Adrenal gland (tissue), 12 donors: Measurements from ENCODE around the gene TMEM134. TPM values are rescaled to one million over a fixed set of nuclear protein-coding genes. Genes with fewer than 3 reads are reported as not detected.
"Not testable (repeated sequence)": the region's sequence is repeated elsewhere in the genome, so short reads cannot be mapped to it uniquely, and the experiment has no call there.

Experiments
- DNase-seq, 7 donors: peaks; one replicate each; pipeline ENCODE4 v3.0.0-alpha.2; 2019 to 2020
- H3K27ac ChIP-seq, 5 donors: fragments of 200-600 bp; sonication (generic) in 4 of 5; 1 replicate in 3 of 5; 2 replicates in 2 of 5; pipeline versions ENCODE4 v1.5.1 to v1.8.0; 2016 to 2020; ENCODE audit warnings: mild to moderate bottlenecking in 1 of 5
- H3K27me3 ChIP-seq: fragments of 200-600 bp; 2 replicates; pipeline ENCODE4 v1.8.0; 2021
- H3K36me3 ChIP-seq, 2 donors: fragments of 200-600 bp; replicated peaks in 1 of 2; 1 replicate in 1 of 2; 2 replicates in 1 of 2; pipeline versions ENCODE4 v1.5.1 to v1.8.0; 2018 to 2022
- H3K4me1 ChIP-seq, 2 donors: fragments of 200-600 bp; replicated peaks in 1 of 2; 1 replicate in 1 of 2; 2 replicates in 1 of 2; pipeline versions ENCODE4 v1.5.1 to v1.8.0; 2018 to 2021
- H3K4me3 ChIP-seq, 4 donors: fragments of 200-600 bp; sonication (generic) in 3 of 4; one replicate each; pipeline ENCODE4 v1.5.1; 2016 to 2018
- H3K9me3 ChIP-seq, 3 donors: fragments of 200-600 bp; sonication (generic) in 1 of 3; replicated peaks in 1 of 3; 1 replicate in 2 of 3; 2 replicates in 1 of 3; pipeline versions ENCODE4 v1.5.1 to v1.8.0; 2016 to 2021
- CTCF ChIP-seq, 6 experiments: fragments of 450-650 bp in 4 of 6; fragments of 200-600 bp in 2 of 6; sonication (generic) in 1 of 6; IDR thresholded peaks; 1 replicate in 5 of 6; 2 replicates in 1 of 6; pipeline versions ENCODE4 v1.5.1 to v1.8.0; 2016 to 2021; ENCODE audit warnings: antibody characterized with exemption in 6 of 6, mild to moderate bottlenecking in 2 of 6, moderate library complexity in 1 of 6
- POLR2A ChIP-seq, 2 donors: fragments of 450-650 bp; IDR thresholded peaks; one replicate each; pipeline ENCODE4 v1.6.1; 2017; ENCODE audit warnings: antibody characterized with exemption in 2 of 2, mild to moderate bottlenecking in 2 of 2, moderate library complexity in 1 of 2
- WGBS, 4 donors: extraction: QIAGEN DNeasy Blood & Tissue Kit in 2 of 4; methylation state at CpG; one replicate each; pipeline versions ENCODE4 v1.1.5 to v1.1.7; 2013 to 2017; 5-methylcytosine and 5-hydroxymethylcytosine counted together
- intact Hi-C, 2 donors: fragments of 100-400 bp; cut with DNase I; formaldehyde crosslinking; loops; one replicate each; pipeline versions ENCODE4 v1.14.1 to v1.15.0; 2022 to 2023
- polyA plus RNA-seq, 3 donors: library from polyadenylated mRNA; stranded (reverse); fragments of 200-250 nt in 2 of 3; fragments of 350-450 nt in 1 of 3; fragmentation: Illumina TruSeq in 1 of 3; extraction: RNeasy Lipid Tissue Mini Kit (QIAGEN cat#74804) in 1 of 3; gene quantifications; one replicate each; pipeline ENCODE4 v1.2.3, GENCODE V29; 2013 to 2014
- total RNA-seq, 9 donors: library from RNA; depleted of rRNA in 4 of 9; stranded (reverse); fragments of >200 nt in 4 of 9; fragments of 120-200 nt in 1 of 9; fragmentation: NEBNext Ultra II Directional in 1 of 9; extraction: Animal tissue kit (Norgen Biotek cat#: 25700) in 1 of 9; gene quantifications; one replicate each; pipeline versions ENCODE4 v1.1.0 to v1.2.4, GENCODE V29; 2013 to 2023
- donor health status: healthy with polysubstance abuse.
- donor health status: Bipolar disorder and iron deficiency.
- donor health status: DM: yes; HTN: yes; CAD: no.
- donor health status: DM: no; HTN: no; CAD: no.
- donor health status: DM: no; HTN: no; CAD: no.
- donor health status: DM: yes; HTN: yes; CAD: no.

The TMEM134 gene
- total and polyA plus RNA-seq, 12 donors, result 15.5 to 257 (median 98.0) TPM

DNA sequence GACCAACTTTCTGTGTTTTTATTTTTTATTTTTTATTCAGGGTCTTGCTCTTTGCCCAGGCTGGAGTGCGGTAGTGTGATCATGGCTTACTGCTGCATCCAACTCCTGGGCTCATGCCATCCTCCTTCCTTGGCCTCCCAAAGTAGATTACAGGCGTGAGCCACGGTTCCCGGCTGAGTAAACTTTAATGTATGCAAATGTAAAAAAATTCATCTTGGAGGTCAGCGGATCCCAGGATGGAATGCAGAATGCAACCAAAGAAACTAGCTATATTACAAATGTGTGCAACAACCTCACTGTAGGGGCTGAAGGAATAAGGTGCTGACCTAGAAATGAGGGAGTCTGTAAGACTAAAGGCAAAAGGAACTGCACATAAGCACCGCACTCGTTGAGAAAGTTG, 45.1 kb upstream of the TMEM134 start:
- no peaks in the 10 kb centered on the region for H3K36me3 ChIP-seq
- H3K27ac ChIP-seq, result no peak overlapping the region
- WGBS, 4 donors, result 57 to 69% (median 63%) methylated on average over 7 of the region's 7 CpGs
- H3K27me3 ChIP-seq, result no peaks in the 10 kb centered on the region
- peaks cover 0 to under 1% of the 10 kb centered on the region in 2 donors for H3K4me1 ChIP-seq
- intact Hi-C loops, result no loop called here
- peak in 1 of 7 donors; percentile 8 for DNase-seq
- no peak overlapping the region for H3K4me3 ChIP-seq
- no peaks in the 10 kb centered on the region for H3K9me3 ChIP-seq
- no peak for TF ChIP-seq CTCF (IDR thresholded peaks at IDR 0.05)
- TF ChIP-seq POLR2A (IDR thresholded peaks at IDR 0.05), result no peak

GRCh38 chr11:67511558-67511957, 42.5 kb upstream of the TMEM134 start:
- H3K4me3 ChIP-seq, H3K9me3 ChIP-seq, H3K36me3 ChIP-seq, DNase-seq, H3K27me3 ChIP-seq, intact Hi-C loops, H3K27ac ChIP-seq: not testable (repeated sequence)
- peaks cover 12 to 16% of the 10 kb centered on the region in 2 donors for H3K4me1 ChIP-seq
- WGBS, 4 donors, result 83 to 91% (median 86%) methylated on average over 2 to 4 of the region's 4 CpGs

GRCh38 chr11:67510023-67510345, 40.9 kb upstream of the TMEM134 start:
- Histone ChIP-seq H3K9me3 (no peaks in the 10 kb centered on the region), H3K36me3 (no peaks in the 10 kb centered on the region), H3K4me3 (no peak overlapping the region), H3K4me1 (peaks cover 21 to 31% of the 10 kb centered on the region in 2 donors), H3K27me3 (no peaks in the 10 kb centered on the region), H3K27ac (no peak overlapping the region)
- DNase-seq, result no peak
- 41 to 55% (median 48%) methylated on average over 3 of the region's 3 CpGs for WGBS, 4 donors
- TF ChIP-seq POLR2A (IDR thresholded peaks at IDR 0.05), result no peak
- TF ChIP-seq CTCF (IDR thresholded peaks at IDR 0.05), result no peak
- intact Hi-C loops, result no loop called here

GRCh38 chr11:67508486-67509121, 39.6 kb upstream of the TMEM134 start:
- intact Hi-C loops, result loop anchor here in 1 of 2 donors (5.0 kb wide), 1 partner anchor 101 kb away; no protein-coding TSS in a partner anchor
- WGBS, 4 donors, result 0 to 3% (median 1%) methylated on average over 13 to 57 of the region's 57 CpGs
- Histone ChIP-seq H3K4me1 (peaks cover 26 to 37% of the 10 kb centered on the region in 2 donors), H3K27ac (peak overlapping the region; percentile 89 to 99 (median 96)), H3K4me3 (peak overlapping the region in 3 of 4 donors; percentile 35 to 77 (median 45)), H3K36me3 (no peaks in the 10 kb centered on the region), H3K27me3 (no peaks in the 10 kb centered on the region), H3K9me3 (no peaks in the 10 kb centered on the region)
- TF ChIP-seq POLR2A (IDR thresholded peaks at IDR 0.05), result peak; percentile 44 to 82
- TF ChIP-seq CTCF (IDR thresholded peaks at IDR 0.05), result no peak
- peak; percentile 98 to 100 (median 99) for DNase-seq
